Ovary (tissue), 9 donors: ENCODE measurements around the gene ZNF746. TPM values are rescaled to one million over a fixed set of nuclear protein-coding genes. Genes with fewer than 3 reads are reported as not detected.

Experiments used
- DNase-seq, 5 donors: peaks; one replicate each; pipeline ENCODE4 v3.0.0-alpha.2; 2019 to 2020
- H3K27ac ChIP-seq, 2 donors: fragments of 200-600 bp; one replicate each; pipeline versions ENCODE4 v1.5.1 to v1.8.0; 2019 to 2022
- H3K27me3 ChIP-seq: fragments of 200-600 bp; one replicate; pipeline ENCODE4 v1.8.0; 2022
- H3K36me3 ChIP-seq: fragments of 200-600 bp; sonication (generic); one replicate; pipeline ENCODE4 v1.5.1; 2019
- H3K4me1 ChIP-seq: one replicate; pipeline ENCODE4 v1.8.1; 2013; ENCODE audit warnings: mild to moderate bottlenecking, moderate library complexity; ENCODE audit not compliant: insufficient read depth
- H3K4me3 ChIP-seq: fragments of 200-600 bp; sonication (generic); one replicate; pipeline ENCODE4 v1.5.1; 2017
- H3K9me3 ChIP-seq, 2 donors: fragments of 200-600 bp in 1 of 2; sonication (generic) in 1 of 2; one replicate each; pipeline versions ENCODE4 v1.5.1 to v1.8.1; 2013 to 2019; ENCODE audit warnings: mild to moderate bottlenecking in 1 of 2, moderate library complexity in 1 of 2
- EP300 ChIP-seq: sonication (generic); formaldehyde crosslinking; IDR thresholded peaks from one replicate; pipeline ENCODE4 v1.6.1; 2017; ENCODE audit warnings: antibody characterized with exemption
- POLR2A ChIP-seq: fragments of 450-650 bp; IDR thresholded peaks from one replicate; pipeline ENCODE4 v1.6.1; 2017; ENCODE audit warnings: antibody characterized with exemption, mild to moderate bottlenecking, moderate library complexity
- WGBS, 3 donors: extraction: QIAGEN DNeasy Blood & Tissue Kit in 1 of 3; methylation state at CpG; one replicate each; pipeline versions ENCODE4 v1.1.5 to v1.1.7; 2013 to 2017; 5-methylcytosine and 5-hydroxymethylcytosine counted together
- intact Hi-C, 4 donors: fragments of 100-400 bp; cut with DNase I; formaldehyde crosslinking; loops; one replicate each; pipeline versions ENCODE4 v1.11.0 to v1.15.1; 2022 to 2023
- polyA plus RNA-seq, 2 donors: library from polyadenylated mRNA; stranded (reverse); fragments of 200-250 nt in 1 of 2; fragments of 350-450 nt in 1 of 2; fragmentation: Illumina TruSeq in 1 of 2; extraction: RNeasy Lipid Tissue Mini Kit (QIAGEN cat#74804) in 1 of 2; gene quantifications; one replicate each; pipeline ENCODE4 v1.2.3, GENCODE V29; 2013 to 2014
- total RNA-seq, 7 donors: library from RNA; depleted of rRNA in 2 of 7; stranded (reverse); fragments of >200 nt in 2 of 7; fragmentation: NEBNext Ultra II Directional in 3 of 7; extraction: Animal tissue kit (Norgen Biotek cat#: 25700) in 3 of 7; gene quantifications; one replicate each; pipeline versions ENCODE4 v1.1.0 to v1.2.4, GENCODE V29; 2016 to 2023
- TF ChIP-seq, protein P1 (sequence below), 3 donors: fragments of 450-650 bp in 2 of 3; fragments of 200-600 bp in 1 of 3; IDR thresholded peaks; one replicate each; pipeline versions ENCODE4 v1.5.1 to v1.8.0; 2016 to 2022; ENCODE audit warnings: antibody characterized with exemption in 3 of 3, mild to moderate bottlenecking in 1 of 3
- donor health status: DM: no; HTN: no; CAD: no; lungs with moderate emphysema.
- donor health status: DM: no; HTN: no; CAD: no.
- donor health status: Bipolar disorder and iron deficiency.
- donor health status: DM: yes; HTN: yes; CAD: no.
- donor health status: DM: no; HTN: no; CAD: no.
- donor health status: DM: yes; HTN: yes; CAD: no.

Gene ZNF746
- total and polyA plus RNA-seq, 9 donors: 5.9 to 19.3 (median 15.6) TPM

DNA sequence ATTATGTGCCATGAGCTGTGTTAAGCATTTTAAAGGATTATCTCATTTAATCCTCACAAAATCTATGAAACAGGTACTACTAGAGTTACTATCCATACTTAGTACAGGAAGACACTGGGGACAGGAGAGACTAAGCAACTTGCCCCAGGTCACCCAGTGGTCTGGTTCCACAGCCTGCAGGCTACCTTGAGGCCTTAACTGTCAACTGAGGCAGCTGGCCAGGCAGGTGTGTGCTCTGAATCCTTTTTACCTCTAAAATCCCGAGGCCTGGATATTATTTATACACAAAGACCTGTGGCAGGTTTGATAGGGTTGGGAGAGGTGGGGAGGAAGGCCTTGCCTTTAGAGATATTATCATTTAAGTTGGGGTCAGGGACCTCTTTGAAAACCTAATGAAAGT is 39.8 kb downstream of the ZNF746 start:
- no peaks in the 10 kb centered on the region for H3K9me3 ChIP-seq
- no peaks in the 10 kb centered on the region for H3K36me3 ChIP-seq
- 72 to 84% (median 83%) methylated on average over 1 of the region's 1 CpG for WGBS, 3 donors
- intact Hi-C loops: no loop called here
- no peak overlapping the region for H3K27ac ChIP-seq
- peaks cover 9% of the 10 kb centered on the region for H3K4me1 ChIP-seq
- no peak for DNase-seq
- H3K4me3 ChIP-seq: no peak overlapping the region
- H3K27me3 ChIP-seq: no peaks in the 10 kb centered on the region
- TF ChIP-seq POLR2A: no peak

DNA sequence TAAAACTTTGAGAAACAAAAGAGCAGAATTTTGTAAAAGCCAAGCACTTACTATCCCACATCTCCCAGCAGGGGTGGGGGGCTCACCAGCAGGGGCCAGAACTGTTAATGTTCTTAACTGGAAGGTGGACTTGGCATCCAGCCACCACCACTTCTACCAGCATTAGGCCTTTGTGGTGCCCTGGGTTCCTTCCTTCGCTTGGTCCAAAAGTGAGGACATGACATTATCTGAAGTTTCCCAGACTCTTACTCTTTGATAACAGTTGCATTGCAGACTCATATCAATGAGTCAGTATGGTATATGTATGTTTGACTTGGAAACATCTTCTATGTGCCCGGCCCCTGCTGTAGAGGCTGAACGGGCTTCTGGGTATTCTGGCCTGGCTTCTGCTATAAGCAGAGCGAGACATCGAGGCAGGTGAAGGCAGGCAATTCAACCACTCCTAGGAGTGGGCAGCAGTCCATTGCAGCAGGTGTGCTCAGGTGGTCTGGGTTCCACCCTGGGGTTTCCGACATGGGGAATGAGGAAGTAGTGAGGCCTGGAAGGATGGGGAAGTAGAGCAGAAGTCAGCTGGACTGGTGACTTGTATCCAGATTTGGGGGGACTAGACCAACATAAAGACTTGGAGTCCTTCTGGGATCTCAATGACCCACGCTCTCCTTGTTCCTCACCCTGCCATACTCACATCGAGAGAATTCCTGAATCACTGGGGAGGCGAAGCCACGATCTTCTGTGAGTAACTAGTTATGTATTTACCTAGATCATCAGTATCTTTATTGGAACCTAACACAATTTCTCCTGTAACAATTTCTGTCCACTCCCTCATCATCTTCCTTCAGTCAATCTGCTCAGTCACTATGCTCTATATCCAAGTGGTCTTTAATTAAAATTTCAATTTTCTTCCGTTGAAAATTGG is 40.8 kb downstream of the ZNF746 start:
- H3K9me3 ChIP-seq: no peaks in the 10 kb centered on the region
- peaks cover 9% of the 10 kb centered on the region for H3K4me1 ChIP-seq
- no peaks in the 10 kb centered on the region for H3K27me3 ChIP-seq
- 87 to 89% (median 87%) methylated on average over 11 of the region's 11 CpGs for WGBS, 3 donors
- H3K27ac ChIP-seq: no peak overlapping the region
- intact Hi-C loops: no loop called here
- no peak for DNase-seq
- H3K36me3 ChIP-seq: no peaks in the 10 kb centered on the region
- TF ChIP-seq, protein P1, sequence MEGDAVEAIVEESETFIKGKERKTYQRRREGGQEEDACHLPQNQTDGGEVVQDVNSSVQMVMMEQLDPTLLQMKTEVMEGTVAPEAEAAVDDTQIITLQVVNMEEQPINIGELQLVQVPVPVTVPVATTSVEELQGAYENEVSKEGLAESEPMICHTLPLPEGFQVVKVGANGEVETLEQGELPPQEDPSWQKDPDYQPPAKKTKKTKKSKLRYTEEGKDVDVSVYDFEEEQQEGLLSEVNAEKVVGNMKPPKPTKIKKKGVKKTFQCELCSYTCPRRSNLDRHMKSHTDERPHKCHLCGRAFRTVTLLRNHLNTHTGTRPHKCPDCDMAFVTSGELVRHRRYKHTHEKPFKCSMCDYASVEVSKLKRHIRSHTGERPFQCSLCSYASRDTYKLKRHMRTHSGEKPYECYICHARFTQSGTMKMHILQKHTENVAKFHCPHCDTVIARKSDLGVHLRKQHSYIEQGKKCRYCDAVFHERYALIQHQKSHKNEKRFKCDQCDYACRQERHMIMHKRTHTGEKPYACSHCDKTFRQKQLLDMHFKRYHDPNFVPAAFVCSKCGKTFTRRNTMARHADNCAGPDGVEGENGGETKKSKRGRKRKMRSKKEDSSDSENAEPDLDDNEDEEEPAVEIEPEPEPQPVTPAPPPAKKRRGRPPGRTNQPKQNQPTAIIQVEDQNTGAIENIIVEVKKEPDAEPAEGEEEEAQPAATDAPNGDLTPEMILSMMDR (IDR thresholded peaks at IDR 0.05): no peak
- TF ChIP-seq EP300 (no peak), POLR2A (no peak)
- no peak overlapping the region for H3K4me3 ChIP-seq

DNA sequence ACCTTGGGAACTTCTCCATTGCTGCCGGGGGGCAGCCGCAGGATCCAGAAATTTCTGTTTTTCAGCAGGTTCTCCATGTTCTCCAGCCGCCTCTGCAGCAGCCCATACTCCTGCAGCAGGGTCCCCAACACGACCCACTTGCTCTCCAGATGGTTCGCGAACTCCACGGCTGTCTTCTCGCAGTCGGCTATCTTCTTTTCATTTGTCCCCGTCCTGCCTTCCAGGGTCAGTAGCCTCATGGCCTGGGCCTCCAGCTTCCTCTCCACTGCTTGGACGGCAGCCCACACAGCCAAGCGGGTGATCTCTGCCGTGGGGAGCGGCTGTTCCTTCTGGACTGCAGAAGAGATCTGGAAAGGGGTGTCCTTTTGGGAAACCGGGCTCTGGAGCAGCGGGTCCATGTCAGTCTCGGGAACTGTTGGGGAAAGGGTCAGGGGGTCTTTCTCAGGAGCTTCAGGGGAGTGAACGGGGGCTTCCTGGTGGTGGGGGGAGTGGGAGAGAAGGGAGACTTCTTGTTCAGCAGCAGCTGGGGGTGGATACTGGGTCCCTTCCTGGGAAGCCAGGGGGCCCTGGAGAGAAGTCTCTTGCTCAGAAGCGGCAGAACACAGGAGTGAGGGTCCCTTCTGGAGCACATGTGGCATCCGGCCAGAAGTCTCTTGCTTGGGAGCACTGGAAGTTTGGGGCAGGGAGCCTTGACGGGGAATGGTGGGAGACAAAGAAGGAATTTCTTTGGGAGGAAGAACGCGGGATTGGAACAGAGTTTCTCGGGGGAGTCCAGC is 42.2 kb downstream of the ZNF746 start:
- H3K27ac ChIP-seq: no peak overlapping the region
- peaks cover 9% of the 10 kb centered on the region for H3K4me1 ChIP-seq
- no peak for DNase-seq
- no peaks in the 10 kb centered on the region for H3K36me3 ChIP-seq
- H3K27me3 ChIP-seq: no peaks in the 10 kb centered on the region
- H3K9me3 ChIP-seq: no peaks in the 10 kb centered on the region
- intact Hi-C loops: no loop called here
- no peak for TF ChIP-seq EP300
- no peak for TF ChIP-seq POLR2A
- TF ChIP-seq, protein P1 (IDR thresholded peaks at IDR 0.05): no peak
- no peak overlapping the region for H3K4me3 ChIP-seq
- WGBS, 3 donors: 83 to 88% (median 85%) methylated on average over 24 of the region's 24 CpGs

DNA sequence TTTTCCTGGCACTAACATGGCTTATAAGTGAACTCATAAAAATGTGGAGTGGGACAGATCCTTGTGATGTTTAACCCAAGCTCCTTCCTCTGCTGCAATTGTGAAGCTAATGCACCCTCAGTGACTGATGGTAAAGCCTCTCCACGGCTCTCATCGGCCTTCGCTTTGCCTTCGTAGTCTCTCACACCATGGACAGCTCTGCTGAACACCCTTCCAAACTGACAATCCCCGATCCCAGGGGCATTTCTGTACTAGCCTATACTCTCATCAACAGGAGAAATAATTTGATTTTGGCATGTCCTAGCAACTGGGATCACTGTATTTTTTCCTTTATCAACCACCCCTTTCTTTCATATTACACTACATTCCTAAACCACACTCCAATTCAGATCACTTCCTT is 42.9 kb downstream of the ZNF746 start:
- DNase-seq: no peak
- H3K4me1 ChIP-seq: peaks cover 9% of the 10 kb centered on the region
- H3K27me3 ChIP-seq: no peaks in the 10 kb centered on the region
- H3K27ac ChIP-seq: no peak overlapping the region
- 89 to 93% (median 91%) methylated on average over 5 of the region's 5 CpGs for WGBS, 3 donors
- H3K4me3 ChIP-seq: no peak overlapping the region
- intact Hi-C loops: no loop called here
- TF ChIP-seq EP300: no peak
- TF ChIP-seq POLR2A: no peak
- TF ChIP-seq, protein P1 (IDR thresholded peaks at IDR 0.05): no peak
- no peaks in the 10 kb centered on the region for H3K36me3 ChIP-seq
- H3K9me3 ChIP-seq: no peaks in the 10 kb centered on the region
